Measurements from ENCODE around the gene IPCEF1. TPM values are rescaled to one million over a fixed set of nuclear protein-coding genes. Genes with fewer than 3 reads are reported as not detected.

Gene IPCEF1
- total and polyA plus RNA-seq, 4 donors, result 0.85 to 18.1 (median 3.6) TPM

DNA sequence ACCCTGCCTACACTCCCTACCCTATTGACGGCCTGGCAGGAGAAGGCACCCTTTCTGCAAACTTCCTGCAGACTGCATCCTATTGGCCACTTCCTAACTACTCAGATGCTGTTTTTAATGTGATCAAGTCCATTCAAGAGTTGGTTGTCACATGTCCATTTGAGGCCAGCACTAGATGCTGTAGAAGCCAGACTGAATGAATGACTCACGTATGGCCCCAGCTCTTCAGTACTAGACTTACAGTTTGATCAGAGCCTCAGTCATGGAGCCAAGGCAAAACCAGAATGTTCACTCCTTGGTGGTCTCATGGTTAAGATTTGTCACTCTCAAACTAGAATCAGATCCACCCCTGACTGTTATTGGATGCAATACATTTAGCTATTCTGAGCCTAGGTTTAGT lies 215.9 kb downstream of the IPCEF1 start:
- no peak for DNase-seq
- Histone ChIP-seq H3K4me1 (ENCODE audit: control insufficient read depth in 5 of 5, insufficient read depth in 5 of 5, low read length in 5 of 5) (no peaks in the 10 kb centered on the region), H3K27me3 (ENCODE audit: control insufficient read depth in 3 of 3, insufficient read depth in 3 of 3, low read length in 2 of 3) (no peaks in the 10 kb centered on the region), H3K36me3 (ENCODE audit: control insufficient read depth in 4 of 4, insufficient read depth in 4 of 4, low read length in 4 of 4) (no peaks in the 10 kb centered on the region), H3K9ac (ENCODE audit: insufficient read depth in 1 of 2, low read length in 2 of 2) (no peak overlapping the region), H3K9me3 (ENCODE audit: control insufficient read depth in 4 of 4, insufficient read depth in 3 of 4, low read length in 3 of 4) (no peaks in the 10 kb centered on the region), H3K4me3 (no peak overlapping the region), H3K27ac (ENCODE audit: low read depth in 1 of 2, low read length in 1 of 2) (no peak overlapping the region)
- WGBS, 2 donors, result 65 to 84% methylated on average over 2 of the region's 2 CpGs
- TF ChIP-seq, protein P1, sequence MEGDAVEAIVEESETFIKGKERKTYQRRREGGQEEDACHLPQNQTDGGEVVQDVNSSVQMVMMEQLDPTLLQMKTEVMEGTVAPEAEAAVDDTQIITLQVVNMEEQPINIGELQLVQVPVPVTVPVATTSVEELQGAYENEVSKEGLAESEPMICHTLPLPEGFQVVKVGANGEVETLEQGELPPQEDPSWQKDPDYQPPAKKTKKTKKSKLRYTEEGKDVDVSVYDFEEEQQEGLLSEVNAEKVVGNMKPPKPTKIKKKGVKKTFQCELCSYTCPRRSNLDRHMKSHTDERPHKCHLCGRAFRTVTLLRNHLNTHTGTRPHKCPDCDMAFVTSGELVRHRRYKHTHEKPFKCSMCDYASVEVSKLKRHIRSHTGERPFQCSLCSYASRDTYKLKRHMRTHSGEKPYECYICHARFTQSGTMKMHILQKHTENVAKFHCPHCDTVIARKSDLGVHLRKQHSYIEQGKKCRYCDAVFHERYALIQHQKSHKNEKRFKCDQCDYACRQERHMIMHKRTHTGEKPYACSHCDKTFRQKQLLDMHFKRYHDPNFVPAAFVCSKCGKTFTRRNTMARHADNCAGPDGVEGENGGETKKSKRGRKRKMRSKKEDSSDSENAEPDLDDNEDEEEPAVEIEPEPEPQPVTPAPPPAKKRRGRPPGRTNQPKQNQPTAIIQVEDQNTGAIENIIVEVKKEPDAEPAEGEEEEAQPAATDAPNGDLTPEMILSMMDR (IDR thresholded peaks at IDR 0.05; ENCODE audit: control extremely low read depth, extremely low read depth), result no peak
- no peak for ATAC-seq (ENCODE audit: insufficient read depth, low FRiP score)

- TF ChIP-seq, protein P1 (IDR thresholded peaks at IDR 0.05; ENCODE audit: control extremely low read depth, extremely low read depth), result no peak
- Histone ChIP-seq H3K27me3 (ENCODE audit: control insufficient read depth in 3 of 3, insufficient read depth in 3 of 3, low read length in 2 of 3) (no peaks in the 10 kb centered on the region), H3K4me1 (ENCODE audit: control insufficient read depth in 5 of 5, insufficient read depth in 5 of 5, low read length in 5 of 5) (no peaks in the 10 kb centered on the region), H3K36me3 (ENCODE audit: control insufficient read depth in 4 of 4, insufficient read depth in 4 of 4, low read length in 4 of 4) (no peaks in the 10 kb centered on the region), H3K9ac (ENCODE audit: insufficient read depth in 1 of 2, low read length in 2 of 2) (no peak overlapping the region), H3K27ac (ENCODE audit: low read depth in 1 of 2, low read length in 1 of 2) (no peak overlapping the region), H3K9me3 (ENCODE audit: control insufficient read depth in 4 of 4, insufficient read depth in 3 of 4, low read length in 3 of 4) (no peaks in the 10 kb centered on the region), H3K4me3 (no peak overlapping the region)
- WGBS, 2 donors, result 60 to 75% methylated on average over 6 of the region's 6 CpGs
- DNase-seq, result no peak
- no peak for ATAC-seq (ENCODE audit: insufficient read depth, low FRiP score)
Measured at GRCh38 chr6:154139892-154140291, 216.7 kb downstream of the IPCEF1 start.

DNA sequence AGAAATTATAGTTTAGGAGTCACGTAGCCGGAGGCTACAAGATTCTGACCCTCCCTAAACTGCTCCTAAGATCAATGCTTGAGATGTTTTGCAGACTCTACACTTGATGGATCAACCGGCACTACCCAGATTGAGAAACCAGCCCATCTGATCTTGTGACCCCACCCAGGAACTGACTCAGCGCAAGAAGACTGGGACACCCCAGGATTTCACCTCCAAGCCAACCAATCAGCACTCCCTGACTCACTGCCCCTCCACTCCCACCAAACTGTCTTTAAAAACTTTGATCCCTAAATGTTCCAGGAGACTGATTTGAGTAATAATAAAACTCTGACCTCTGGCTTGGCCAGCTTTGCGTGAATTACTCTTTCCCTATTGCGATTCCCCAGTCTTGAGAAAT lies 217.8 kb downstream of the IPCEF1 start:
- Histone ChIP-seq H3K27ac (ENCODE audit: low read depth in 1 of 2, low read length in 1 of 2) (no peak overlapping the region), H3K9ac (ENCODE audit: insufficient read depth in 1 of 2, low read length in 2 of 2) (no peak overlapping the region), H3K27me3 (ENCODE audit: control insufficient read depth in 3 of 3, insufficient read depth in 3 of 3, low read length in 2 of 3) (no peaks in the 10 kb centered on the region), H3K4me3 (no peak overlapping the region), H3K4me1 (ENCODE audit: control insufficient read depth in 5 of 5, insufficient read depth in 5 of 5, low read length in 5 of 5) (no peaks in the 10 kb centered on the region), H3K36me3 (ENCODE audit: control insufficient read depth in 4 of 4, insufficient read depth in 4 of 4, low read length in 4 of 4) (no peaks in the 10 kb centered on the region), H3K9me3 (ENCODE audit: control insufficient read depth in 4 of 4, insufficient read depth in 3 of 4, low read length in 3 of 4) (no peaks in the 10 kb centered on the region)
- ATAC-seq (ENCODE audit: insufficient read depth, low FRiP score) (no peak), DNase-seq (no peak)
- TF ChIP-seq, protein P1 (IDR thresholded peaks at IDR 0.05; ENCODE audit: control extremely low read depth, extremely low read depth), result no peak
- WGBS, 2 donors, result 84 to 86% methylated on average over 6 of the region's 6 CpGs

DNA sequence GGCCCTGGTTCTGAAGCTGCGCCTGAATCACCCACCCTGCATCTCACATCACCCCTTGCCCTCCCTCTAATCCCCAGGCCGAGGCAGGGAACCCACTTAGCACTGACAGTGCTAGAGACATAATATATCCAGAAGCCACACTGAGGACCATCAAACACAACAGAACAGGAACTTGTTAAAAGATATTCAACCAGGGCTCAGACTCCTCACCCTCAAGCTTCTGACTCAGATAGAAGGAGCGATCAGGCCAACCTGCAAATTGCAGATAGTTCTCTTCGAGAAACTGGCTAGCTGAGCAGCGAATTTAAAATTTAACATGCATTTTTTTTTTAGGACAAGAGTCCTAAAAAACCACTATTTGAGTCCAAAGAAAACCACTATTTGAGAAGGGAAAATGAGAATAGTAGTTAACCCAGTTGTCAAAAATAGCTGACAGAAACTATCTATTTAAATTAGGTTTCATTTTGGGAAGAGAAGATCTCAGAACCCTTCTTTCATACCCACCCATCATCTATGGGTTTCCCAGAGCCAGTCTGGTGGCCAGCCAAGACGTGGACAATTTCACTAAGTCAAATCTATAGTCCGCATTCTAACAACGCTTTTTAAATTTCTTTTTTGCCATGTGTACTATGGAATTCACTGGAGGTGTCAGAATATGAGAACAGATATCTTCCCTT lies 222.0 kb downstream of the IPCEF1 start:
- ATAC-seq (ENCODE audit: insufficient read depth, low FRiP score), result no peak
- DNase-seq, result no peak
- 91 to 95% methylated on average over 8 of the region's 8 CpGs for WGBS, 2 donors

More for the DNA sequence above, 222.0 kb downstream of the IPCEF1 start:
- Histone ChIP-seq H3K4me1 (ENCODE audit: control insufficient read depth in 5 of 5, insufficient read depth in 5 of 5, low read length in 5 of 5) (no peaks in the 10 kb centered on the region), H3K9me3 (ENCODE audit: control insufficient read depth in 4 of 4, insufficient read depth in 3 of 4, low read length in 3 of 4) (no peaks in the 10 kb centered on the region), H3K27ac (ENCODE audit: low read depth in 1 of 2, low read length in 1 of 2) (no peak overlapping the region), H3K9ac (ENCODE audit: insufficient read depth in 1 of 2, low read length in 2 of 2) (no peak overlapping the region), H3K27me3 (ENCODE audit: control insufficient read depth in 3 of 3, insufficient read depth in 3 of 3, low read length in 2 of 3) (no peaks in the 10 kb centered on the region), H3K4me3 (no peak overlapping the region), H3K36me3 (ENCODE audit: control insufficient read depth in 4 of 4, insufficient read depth in 4 of 4, low read length in 4 of 4) (no peaks in the 10 kb centered on the region)
- TF ChIP-seq, protein P1 (IDR thresholded peaks at IDR 0.05; ENCODE audit: control extremely low read depth, extremely low read depth), result no peak
